Liver (tissue), 3 donors: ENCODE measurements around the gene ILF2.

Experiments used
- EGR1 ChIP-seq, 2 donors: IDR thresholded peaks; 2 replicates each; pipeline ENCODE4 v1.6.1; 2016 to 2018; ENCODE audit warnings: antibody characterized with exemption in 2 of 2, low read depth in 2 of 2
- FOXA1 ChIP-seq: IDR thresholded peaks from 2 replicates; pipeline ENCODE4 v1.6.1; 2016; ENCODE audit warnings: antibody characterized with exemption
- GABPA ChIP-seq, 2 donors: IDR thresholded peaks in 1 of 2; conservative IDR thresholded peaks in 1 of 2; 2 replicates each; pipeline ENCODE4 v1.6.1; 2016; ENCODE audit warnings: antibody characterized with exemption in 2 of 2, mild to moderate bottlenecking in 1 of 2, moderate library complexity in 1 of 2
- JUND ChIP-seq, 2 donors: IDR thresholded peaks; 2 replicates each; pipeline ENCODE4 v1.6.1; 2016; ENCODE audit warnings: antibody characterized with exemption in 2 of 2
- RAD21 ChIP-seq, 2 donors: IDR thresholded peaks; 2 replicates each; pipeline ENCODE4 v1.6.1; 2016; ENCODE audit warnings: antibody characterized with exemption in 2 of 2, mild to moderate bottlenecking in 2 of 2
- RXRA ChIP-seq, 2 donors: IDR thresholded peaks; 2 replicates each; pipeline ENCODE4 v1.6.1; 2017 to 2018; ENCODE audit warnings: antibody characterized with exemption in 2 of 2, mild to moderate bottlenecking in 1 of 2
- SP1 ChIP-seq: IDR thresholded peaks from 2 replicates; pipeline ENCODE4 v1.6.1; 2018; ENCODE audit warnings: antibody characterized with exemption, mild to moderate bottlenecking
- TAF1 ChIP-seq: conservative IDR thresholded peaks from 2 replicates; pipeline ENCODE4 v1.6.1; 2016; ENCODE audit warnings: antibody characterized with exemption, mild to moderate bottlenecking
- YY1 ChIP-seq: IDR thresholded peaks from 2 replicates; pipeline ENCODE4 v1.6.1; 2016; ENCODE audit warnings: antibody characterized with exemption, mild to moderate bottlenecking
- TF ChIP-seq, protein P1 (sequence below): fragments of 150-350 bp; IDR thresholded peaks from 2 replicates; pipeline ENCODE4 v1.5.1; 2017; ENCODE audit warnings: improper control_type of control experiment, low read depth, low read length; ENCODE audit not compliant: missing input control
- TF ChIP-seq, protein P2 (sequence below): IDR thresholded peaks from 2 replicates; pipeline ENCODE4 v1.6.1; 2016; ENCODE audit warnings: antibody characterized with exemption
- TF ChIP-seq, protein P3 (sequence below): IDR thresholded peaks from 2 replicates; pipeline ENCODE4 v1.6.1; 2016; ENCODE audit warnings: antibody characterized with exemption
- TF ChIP-seq, protein P4 (sequence below): IDR thresholded peaks from 2 replicates; pipeline ENCODE4 v1.6.1; 2016; ENCODE audit warnings: antibody characterized with exemption
- TF ChIP-seq, protein P5 (sequence below): IDR thresholded peaks from 2 replicates; pipeline ENCODE4 v1.6.1; 2016; ENCODE audit warnings: antibody characterized with exemption, mild to moderate bottlenecking
- donor health status: healthy.
- donor health status: healthy.

DNA sequence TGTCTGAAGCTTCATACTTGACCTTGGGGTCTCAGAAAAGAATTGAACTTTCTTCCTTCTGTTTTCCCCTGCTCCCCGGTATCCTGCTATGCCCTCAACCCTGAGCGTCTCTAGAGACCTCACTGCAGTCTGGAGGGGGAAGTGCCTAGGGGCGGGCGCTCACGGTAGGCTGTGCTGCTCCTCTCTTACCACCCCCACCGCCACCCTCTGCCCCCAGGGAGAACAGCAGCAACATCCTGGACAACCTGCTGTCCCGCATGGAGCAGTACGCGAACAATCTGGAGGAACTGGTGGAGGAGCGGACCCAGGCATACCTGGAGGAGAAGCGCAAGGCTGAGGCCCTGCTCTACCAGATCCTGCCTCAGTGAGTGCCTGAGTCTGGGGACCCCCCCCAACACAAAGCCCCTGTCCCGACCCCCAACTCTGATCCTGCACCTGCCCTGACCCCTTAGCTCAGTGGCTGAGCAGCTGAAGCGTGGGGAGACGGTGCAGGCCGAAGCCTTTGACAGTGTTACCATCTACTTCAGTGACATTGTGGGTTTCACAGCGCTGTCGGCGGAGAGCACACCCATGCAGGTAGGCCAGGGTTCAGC, 18.0 kb upstream of the ILF2 start:
- TF ChIP-seq EGR1 (IDR thresholded peaks at IDR 0.05; ENCODE audit: low read depth in 2 of 2) = no peak
- TF ChIP-seq, protein P1, sequence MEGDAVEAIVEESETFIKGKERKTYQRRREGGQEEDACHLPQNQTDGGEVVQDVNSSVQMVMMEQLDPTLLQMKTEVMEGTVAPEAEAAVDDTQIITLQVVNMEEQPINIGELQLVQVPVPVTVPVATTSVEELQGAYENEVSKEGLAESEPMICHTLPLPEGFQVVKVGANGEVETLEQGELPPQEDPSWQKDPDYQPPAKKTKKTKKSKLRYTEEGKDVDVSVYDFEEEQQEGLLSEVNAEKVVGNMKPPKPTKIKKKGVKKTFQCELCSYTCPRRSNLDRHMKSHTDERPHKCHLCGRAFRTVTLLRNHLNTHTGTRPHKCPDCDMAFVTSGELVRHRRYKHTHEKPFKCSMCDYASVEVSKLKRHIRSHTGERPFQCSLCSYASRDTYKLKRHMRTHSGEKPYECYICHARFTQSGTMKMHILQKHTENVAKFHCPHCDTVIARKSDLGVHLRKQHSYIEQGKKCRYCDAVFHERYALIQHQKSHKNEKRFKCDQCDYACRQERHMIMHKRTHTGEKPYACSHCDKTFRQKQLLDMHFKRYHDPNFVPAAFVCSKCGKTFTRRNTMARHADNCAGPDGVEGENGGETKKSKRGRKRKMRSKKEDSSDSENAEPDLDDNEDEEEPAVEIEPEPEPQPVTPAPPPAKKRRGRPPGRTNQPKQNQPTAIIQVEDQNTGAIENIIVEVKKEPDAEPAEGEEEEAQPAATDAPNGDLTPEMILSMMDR = no peak
- TF ChIP-seq SP1 = no peak
- no peak for TF ChIP-seq YY1
- TF ChIP-seq RAD21 (IDR thresholded peaks at IDR 0.05) = no peak
- TF ChIP-seq, protein P2, sequence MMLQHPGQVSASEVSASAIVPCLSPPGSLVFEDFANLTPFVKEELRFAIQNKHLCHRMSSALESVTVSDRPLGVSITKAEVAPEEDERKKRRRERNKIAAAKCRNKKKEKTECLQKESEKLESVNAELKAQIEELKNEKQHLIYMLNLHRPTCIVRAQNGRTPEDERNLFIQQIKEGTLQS = no peak
- no peak for TF ChIP-seq JUND (IDR thresholded peaks at IDR 0.05)
- TF ChIP-seq GABPA (IDR thresholded peaks at IDR 0.05 in 1 of 2, conservative IDR thresholded peaks at IDR 0.05 in 1 of 2) = no peak
- no peak for TF ChIP-seq FOXA1
- TF ChIP-seq, protein P3, sequence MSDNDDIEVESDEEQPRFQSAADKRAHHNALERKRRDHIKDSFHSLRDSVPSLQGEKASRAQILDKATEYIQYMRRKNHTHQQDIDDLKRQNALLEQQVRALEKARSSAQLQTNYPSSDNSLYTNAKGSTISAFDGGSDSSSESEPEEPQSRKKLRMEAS = no peak
- TF ChIP-seq, protein P4, sequence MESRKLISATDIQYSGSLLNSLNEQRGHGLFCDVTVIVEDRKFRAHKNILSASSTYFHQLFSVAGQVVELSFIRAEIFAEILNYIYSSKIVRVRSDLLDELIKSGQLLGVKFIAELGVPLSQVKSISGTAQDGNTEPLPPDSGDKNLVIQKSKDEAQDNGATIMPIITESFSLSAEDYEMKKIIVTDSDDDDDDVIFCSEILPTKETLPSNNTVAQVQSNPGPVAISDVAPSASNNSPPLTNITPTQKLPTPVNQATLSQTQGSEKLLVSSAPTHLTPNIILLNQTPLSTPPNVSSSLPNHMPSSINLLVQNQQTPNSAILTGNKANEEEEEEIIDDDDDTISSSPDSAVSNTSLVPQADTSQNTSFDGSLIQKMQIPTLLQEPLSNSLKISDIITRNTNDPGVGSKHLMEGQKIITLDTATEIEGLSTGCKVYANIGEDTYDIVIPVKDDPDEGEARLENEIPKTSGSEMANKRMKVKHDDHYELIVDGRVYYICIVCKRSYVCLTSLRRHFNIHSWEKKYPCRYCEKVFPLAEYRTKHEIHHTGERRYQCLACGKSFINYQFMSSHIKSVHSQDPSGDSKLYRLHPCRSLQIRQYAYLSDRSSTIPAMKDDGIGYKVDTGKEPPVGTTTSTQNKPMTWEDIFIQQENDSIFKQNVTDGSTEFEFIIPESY = no peak
- TF ChIP-seq TAF1 = no peak
- TF ChIP-seq, protein P5, sequence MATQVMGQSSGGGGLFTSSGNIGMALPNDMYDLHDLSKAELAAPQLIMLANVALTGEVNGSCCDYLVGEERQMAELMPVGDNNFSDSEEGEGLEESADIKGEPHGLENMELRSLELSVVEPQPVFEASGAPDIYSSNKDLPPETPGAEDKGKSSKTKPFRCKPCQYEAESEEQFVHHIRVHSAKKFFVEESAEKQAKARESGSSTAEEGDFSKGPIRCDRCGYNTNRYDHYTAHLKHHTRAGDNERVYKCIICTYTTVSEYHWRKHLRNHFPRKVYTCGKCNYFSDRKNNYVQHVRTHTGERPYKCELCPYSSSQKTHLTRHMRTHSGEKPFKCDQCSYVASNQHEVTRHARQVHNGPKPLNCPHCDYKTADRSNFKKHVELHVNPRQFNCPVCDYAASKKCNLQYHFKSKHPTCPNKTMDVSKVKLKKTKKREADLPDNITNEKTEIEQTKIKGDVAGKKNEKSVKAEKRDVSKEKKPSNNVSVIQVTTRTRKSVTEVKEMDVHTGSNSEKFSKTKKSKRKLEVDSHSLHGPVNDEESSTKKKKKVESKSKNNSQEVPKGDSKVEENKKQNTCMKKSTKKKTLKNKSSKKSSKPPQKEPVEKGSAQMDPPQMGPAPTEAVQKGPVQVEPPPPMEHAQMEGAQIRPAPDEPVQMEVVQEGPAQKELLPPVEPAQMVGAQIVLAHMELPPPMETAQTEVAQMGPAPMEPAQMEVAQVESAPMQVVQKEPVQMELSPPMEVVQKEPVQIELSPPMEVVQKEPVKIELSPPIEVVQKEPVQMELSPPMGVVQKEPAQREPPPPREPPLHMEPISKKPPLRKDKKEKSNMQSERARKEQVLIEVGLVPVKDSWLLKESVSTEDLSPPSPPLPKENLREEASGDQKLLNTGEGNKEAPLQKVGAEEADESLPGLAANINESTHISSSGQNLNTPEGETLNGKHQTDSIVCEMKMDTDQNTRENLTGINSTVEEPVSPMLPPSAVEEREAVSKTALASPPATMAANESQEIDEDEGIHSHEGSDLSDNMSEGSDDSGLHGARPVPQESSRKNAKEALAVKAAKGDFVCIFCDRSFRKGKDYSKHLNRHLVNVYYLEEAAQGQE = no peak
- no peak for TF ChIP-seq RXRA (IDR thresholded peaks at IDR 0.05)
